CD4-positive, alpha-beta T cell (primary cell): ENCODE measurements around the gene TSHZ2. TPM values are rescaled to one million over a fixed set of nuclear protein-coding genes. Genes with fewer than 3 reads are reported as not detected.

Source experiments
- ATAC-seq: fragments of 200-7000 bp; cut with Tn5 transposase; one replicate; pipeline ENCODE4 v1.10.0; 2022; ENCODE audit warnings: mild to moderate bottlenecking; ENCODE audit not compliant: poor library complexity
- CTCF ChIA-PET: fragments of 350-600 bp; sonication (Branson Sonifier 250); formaldehyde crosslinking; loops from one replicate; lab custom pipeline; 2021; ENCODE audit warnings: antibody characterized with exemption, inconsistent platforms; lab: Charles Lee
- POLR2A ChIA-PET: fragments of 350-600 bp; sonication (Branson Sonifier 250); formaldehyde crosslinking; loops from one replicate; lab custom pipeline; 2021; ENCODE audit warnings: antibody characterized with exemption, inconsistent platforms; lab: Charles Lee
- DNase-seq, 14 experiments: peaks; one replicate each; pipeline ENCODE4 v3.0.0-alpha.2; 2013 to 2020; ENCODE audit warnings: mixed read lengths in 2 of 14
- H3K27ac ChIP-seq, 2 donors: one replicate each; pipeline versions ENCODE4 v1.5.1 to v1.7.0; 2013; ENCODE audit warnings: low read length in 2 of 2, low read depth in 1 of 2, mild to moderate bottlenecking in 1 of 2
- H3K27me3 ChIP-seq, 2 experiments: 1 replicate in 1 of 2; 2 replicates in 1 of 2; pipeline versions ENCODE4 v1.6.1 to v1.7.0; 2013; ENCODE audit warnings: low read length in 2 of 2, control low read depth in 1 of 2, mild to moderate bottlenecking in 1 of 2, moderate library complexity in 1 of 2; ENCODE audit not compliant: insufficient read depth in 2 of 2, control insufficient read depth in 1 of 2
- H3K36me3 ChIP-seq: one replicate; pipeline ENCODE4 v1.6.1; 2013; ENCODE audit warnings: low read length, control low read depth; ENCODE audit not compliant: insufficient read depth
- H3K4me1 ChIP-seq: one replicate; pipeline ENCODE4 v1.6.1; 2013; ENCODE audit warnings: low read length, control low read depth; ENCODE audit not compliant: insufficient read depth
- H3K4me3 ChIP-seq: one replicate; pipeline ENCODE4 v1.5.1; 2013; ENCODE audit warnings: mild to moderate bottlenecking, low read length, moderate library complexity
- H3K9me3 ChIP-seq, 2 experiments: 1 replicate in 1 of 2; 2 replicates in 1 of 2; pipeline versions ENCODE4 v1.6.1 to v1.7.0; 2013; ENCODE audit warnings: low read length in 2 of 2, mild to moderate bottlenecking in 2 of 2, control low read depth in 1 of 2, moderate library complexity in 1 of 2; ENCODE audit not compliant: control insufficient read depth in 1 of 2, insufficient read depth in 1 of 2
- H3K27ac Mint-ChIP-seq: one replicate; pipeline ENCODE4 v1.8.0; 2020; ENCODE audit warnings: mixed read lengths
- H3K27me3 Mint-ChIP-seq: one replicate; pipeline ENCODE4 v1.8.0; 2021; ENCODE audit warnings: mixed read lengths
- H3K36me3 Mint-ChIP-seq: one replicate; pipeline ENCODE4 v1.8.0; 2021; ENCODE audit warnings: low read depth, mixed read lengths
- H3K4me1 Mint-ChIP-seq: one replicate; pipeline ENCODE4 v1.8.0; 2021; ENCODE audit warnings: low read depth, mixed read lengths
- H3K4me3 Mint-ChIP-seq: one replicate; pipeline ENCODE4 v1.8.0; 2020; ENCODE audit warnings: mild to moderate bottlenecking, mixed read lengths
- H3K9me3 Mint-ChIP-seq: one replicate; pipeline ENCODE4 v1.8.0; 2020; ENCODE audit warnings: mixed read lengths
- CTCF ChIP-seq: fragments of 200-600 bp; IDR thresholded peaks from one replicate; pipeline ENCODE4 v1.8.0; 2022; ENCODE audit warnings: antibody characterized with exemption, mild to moderate bottlenecking
- intact Hi-C, 2 experiments: fragments of 100-400 bp; cut with DNase I in 1 of 2; cut with micrococcal nuclease in 1 of 2; formaldehyde crosslinking; loops; one replicate each; pipeline versions ENCODE4 v1.15.1 to v1.9.0; 2023 to 2025; cut with DNase I, micrococcal nuclease
- total RNA-seq, 174 experiments: library from RNA in 2 of 174; stranded (reverse) in 2 of 174; gene quantifications; one replicate each; pipeline ENCODE4 v1.2.3 and lab custom pipeline; 2021 to 2026

The TSHZ2 gene
- total RNA-seq, 2 experiments from 2014 or later = 26.1 to 27.4 TPM

GRCh38 chr20:53223626-53224172, 251.5 kb downstream of the TSHZ2 start:
- Mint-ChIP-seq H3K9me3 (no peaks in the 10 kb centered on the region), H3K36me3 (no peaks in the 10 kb centered on the region), H3K27ac (no peak overlapping the region), H3K4me3 (no peak overlapping the region), H3K4me1 (peaks cover 12% of the 10 kb centered on the region), H3K27me3 (no peaks in the 10 kb centered on the region)
- TF ChIP-seq CTCF = no peak
- Histone ChIP-seq H3K27ac (no peak overlapping the region), H3K4me3 (no peak overlapping the region), H3K9me3 (no peaks in the 10 kb centered on the region), H3K36me3 (no peaks in the 10 kb centered on the region), H3K27me3 (no peaks in the 10 kb centered on the region), H3K4me1 (no peaks in the 10 kb centered on the region)
- POLR2A ChIA-PET = no interaction called here
- DNase-seq = no peak
- intact Hi-C loops = no loop called here
- CTCF ChIA-PET = no interaction called here
- no peak for ATAC-seq

- H3K9me3 Mint-ChIP-seq = no peaks in the 10 kb centered on the region
- H3K4me3 Mint-ChIP-seq = no peak overlapping the region
- peaks cover 12% of the 10 kb centered on the region for H3K4me1 Mint-ChIP-seq
- H3K27ac Mint-ChIP-seq = no peak overlapping the region
- Histone ChIP-seq H3K4me1 (no peaks in the 10 kb centered on the region), H3K4me3 (no peak overlapping the region), H3K36me3 (no peaks in the 10 kb centered on the region), H3K27me3 (no peaks in the 10 kb centered on the region), H3K9me3 (no peaks in the 10 kb centered on the region), H3K27ac (no peak overlapping the region)
- no peaks in the 10 kb centered on the region for H3K27me3 Mint-ChIP-seq
- no peak for ATAC-seq
- CTCF ChIA-PET = no interaction called here
- TF ChIP-seq CTCF = no peak
- POLR2A ChIA-PET = no interaction called here
- H3K36me3 Mint-ChIP-seq = no peaks in the 10 kb centered on the region
- DNase-seq = no peak
- intact Hi-C loops = no loop called here
Observed at GRCh38 chr20:53224851-53225250, 252.7 kb downstream of the TSHZ2 start.

- H3K27ac ChIP-seq = no peak overlapping the region
- POLR2A ChIA-PET = no interaction called here
- ATAC-seq = no peak
- peaks cover 0 to 4% of the 10 kb centered on the region in 2 experiments for H3K27me3 ChIP-seq
- no peak overlapping the region for H3K27ac Mint-ChIP-seq
- no peak for DNase-seq
- H3K36me3 Mint-ChIP-seq = no peaks in the 10 kb centered on the region
- CTCF ChIA-PET = interaction anchor here (1.2 kb wide), 1 partner anchor 15 kb away, joined by 4 read pairs; no protein-coding TSS in a partner anchor
- H3K4me1 ChIP-seq = no peaks in the 10 kb centered on the region
- peaks cover 4% of the 10 kb centered on the region for H3K4me1 Mint-ChIP-seq
- no peaks in the 10 kb centered on the region for H3K9me3 Mint-ChIP-seq
- intact Hi-C loops = no loop called here
- no peak for TF ChIP-seq CTCF
- no peaks in the 10 kb centered on the region for H3K36me3 ChIP-seq
- no peak overlapping the region for H3K4me3 Mint-ChIP-seq
- no peak overlapping the region for H3K4me3 ChIP-seq
- H3K27me3 Mint-ChIP-seq = peaks cover 12% of the 10 kb centered on the region
- H3K9me3 ChIP-seq = no peaks in the 10 kb centered on the region
Observed at GRCh38 chr20:53226826-53227225, 254.7 kb downstream of the TSHZ2 start.
